Naive thymus-derived CD4-positive, alpha-beta T cell (primary cell): ENCODE results near the gene FLT4. TPM values are rescaled to one million over a fixed set of nuclear protein-coding genes. Genes with fewer than 3 reads are reported as not detected.

ENCODE experiments used
- ATAC-seq: fragments of 150-1000 bp; cut with Tn5 transposase; 2 replicates; pipeline ENCODE4 v1.10.0; 2021; ENCODE audit warnings: mild to moderate bottlenecking, moderate library complexity
- CTCF ChIA-PET: fragments of 350-600 bp; sonication (Branson Sonifier 250); formaldehyde crosslinking; loops from one replicate; lab custom pipeline; 2021; ENCODE audit warnings: antibody characterized with exemption; lab: Charles Lee
- POLR2A ChIA-PET: fragments of 350-600 bp; sonication (Branson Sonifier 250); formaldehyde crosslinking; loops from one replicate; lab custom pipeline; 2021; ENCODE audit warnings: antibody characterized with exemption, inconsistent platforms; lab: Charles Lee
- DNase-seq, 9 donors: peaks; one replicate each; pipeline versions ENCODE4 v3.0.0 to v3.0.0-alpha.2; 2020 to 2022; ENCODE audit warnings: mixed read lengths in 1 of 9
- H3K27ac ChIP-seq: one replicate; pipeline ENCODE4 v1.7.0; 2013; ENCODE audit warnings: mild to moderate bottlenecking, low read depth, low read length, moderate library complexity
- H3K27me3 ChIP-seq, 2 donors: one replicate each; pipeline ENCODE4 v1.7.0; 2013; ENCODE audit warnings: low read length in 2 of 2, mild to moderate bottlenecking in 2 of 2, moderate library complexity in 2 of 2; ENCODE audit not compliant: control insufficient read depth in 2 of 2, insufficient read depth in 2 of 2
- H3K36me3 ChIP-seq, 3 experiments: 1 replicate in 2 of 3; 2 replicates in 1 of 3; pipeline ENCODE4 v1.7.0; 2013; ENCODE audit warnings: low read length in 3 of 3, mild to moderate bottlenecking in 3 of 3, moderate library complexity in 1 of 3; ENCODE audit not compliant: insufficient read depth in 3 of 3, control insufficient read depth in 2 of 3
- H3K4me1 ChIP-seq, 2 donors: one replicate each; pipeline ENCODE4 v1.7.0; 2013; ENCODE audit warnings: low read length in 2 of 2, mild to moderate bottlenecking in 2 of 2, moderate library complexity in 1 of 2; ENCODE audit not compliant: control insufficient read depth in 2 of 2, insufficient read depth in 2 of 2
- H3K4me3 ChIP-seq: 2 replicates; pipeline ENCODE4 v1.7.0; 2013; ENCODE audit warnings: mild to moderate bottlenecking, low read length
- H3K9me3 ChIP-seq, 3 experiments: 1 replicate in 2 of 3; 2 replicates in 1 of 3; pipeline ENCODE4 v1.7.0; 2013; ENCODE audit warnings: low read length in 3 of 3; ENCODE audit not compliant: control insufficient read depth in 2 of 3
- H3K27ac Mint-ChIP-seq, 9 donors: one replicate each; pipeline ENCODE4 v1.8.0; 2020 to 2022; ENCODE audit warnings: mixed read lengths in 9 of 9, mild to moderate bottlenecking in 8 of 9, moderate library complexity in 5 of 9, inconsistent platforms in 2 of 9
- H3K27me3 Mint-ChIP-seq, 5 donors: one replicate each; pipeline ENCODE4 v1.8.0; 2021 to 2022; ENCODE audit warnings: mixed read lengths in 5 of 5, mild to moderate bottlenecking in 1 of 5
- H3K36me3 Mint-ChIP-seq, 5 donors: one replicate each; pipeline ENCODE4 v1.8.0; 2020 to 2022; ENCODE audit warnings: mixed read lengths in 5 of 5, mild to moderate bottlenecking in 3 of 5, inconsistent platforms in 1 of 5
- H3K4me1 Mint-ChIP-seq, 7 donors: one replicate each; pipeline ENCODE4 v1.8.0; 2020 to 2022; ENCODE audit warnings: mixed read lengths in 7 of 7, mild to moderate bottlenecking in 3 of 7, inconsistent platforms in 1 of 7
- H3K4me3 Mint-ChIP-seq, 10 donors: one replicate each; pipeline ENCODE4 v1.8.0; 2020 to 2022; ENCODE audit warnings: mild to moderate bottlenecking in 10 of 10, mixed read lengths in 10 of 10, moderate library complexity in 6 of 10, inconsistent platforms in 2 of 10
- H3K9me3 Mint-ChIP-seq, 11 donors: one replicate each; pipeline ENCODE4 v1.8.0; 2020 to 2022; ENCODE audit warnings: mixed read lengths in 11 of 11, mild to moderate bottlenecking in 4 of 11, inconsistent platforms in 1 of 11, moderate library complexity in 1 of 11
- intact Hi-C, 2 donors: fragments of 100-400 bp; cut with micrococcal nuclease; formaldehyde crosslinking; loops; one replicate each; pipeline ENCODE4 v1.15.1; 2023
- polyA plus RNA-seq, 2 donors: library from polyadenylated mRNA; unstranded; fragments of 300-500 nt; fragmentation: Illumina TruSeq; gene quantifications; one replicate each; pipeline ENCODE4 v1.2.3, GENCODE V29; 2021
- total RNA-seq, 6 experiments: library from RNA in 5 of 6; stranded (reverse) in 5 of 6; gene quantifications; 1 replicate in 5 of 6; 2 replicates in 1 of 6; pipeline ENCODE4 v1.2.3 and lab custom pipeline; 2021 to 2026

Gene FLT4
- total and polyA plus RNA-seq, 7 experiments from 2014 or later, result 0.53 to 6.0 (median 2.3) TPM

DNA sequence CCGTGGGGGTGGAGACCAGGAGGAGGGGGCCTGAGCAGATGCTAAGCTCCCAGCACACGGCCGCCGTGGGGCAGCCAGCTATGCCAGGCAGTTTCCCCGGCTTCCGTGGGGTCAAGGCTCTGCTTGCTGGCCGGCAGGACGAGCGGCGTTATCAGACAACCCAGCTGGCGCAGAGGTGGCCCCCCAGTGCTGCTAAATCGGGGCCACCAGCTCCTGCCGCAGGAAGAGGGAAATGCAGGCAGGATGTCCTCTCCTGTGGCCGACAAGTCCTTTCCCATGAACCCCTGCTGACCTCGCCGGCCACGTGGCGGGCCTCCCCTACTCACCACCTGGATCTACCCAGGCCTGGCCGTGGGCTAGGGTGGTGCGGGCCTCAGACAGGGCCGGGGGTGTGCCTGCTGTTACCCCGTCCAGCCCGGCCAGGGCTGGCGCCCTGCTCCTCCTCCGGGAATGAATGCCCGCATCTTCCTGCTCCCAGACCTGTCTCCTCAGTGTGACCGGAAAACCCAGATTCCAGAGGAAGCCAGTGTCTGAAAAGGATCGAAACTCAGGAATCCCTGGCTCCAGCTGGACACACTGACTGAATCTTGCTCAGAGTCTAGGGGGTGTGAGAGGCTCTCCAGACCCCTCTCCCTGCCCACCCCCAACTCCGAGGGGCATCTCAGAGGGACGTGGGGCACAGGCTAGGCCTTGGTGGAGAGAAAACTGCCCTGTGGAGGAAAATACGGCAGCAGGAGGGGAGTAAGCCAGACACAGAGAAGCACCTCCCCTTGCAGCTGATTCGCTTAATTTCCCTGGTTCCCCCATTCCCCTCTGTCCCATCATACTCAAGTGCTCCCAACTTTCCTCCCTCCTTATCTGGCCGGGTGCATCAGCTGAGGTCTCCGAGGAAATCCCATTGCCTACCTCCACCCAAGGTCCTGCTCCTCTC is 3.9 kb downstream of the FLT4 start:
- H3K36me3 Mint-ChIP-seq, result peaks cover 0 to 4% (median 0%) of the 10 kb centered on the region in 5 donors
- ChIA-PET POLR2A (interaction anchor here (0.6 kb wide), 1 partner anchor 46 kb away, joined by 3 read pairs; no protein-coding TSS in a partner anchor), CTCF (no interaction called here)
- no peak overlapping the region for H3K27ac ChIP-seq
- H3K9me3 Mint-ChIP-seq, result peaks cover 0 to 6% (median 0%) of the 10 kb centered on the region in 11 donors
- peak overlapping the region in 1 of 10 donors; percentile 56 for H3K4me3 Mint-ChIP-seq
- no peaks in the 10 kb centered on the region for H3K4me1 ChIP-seq
- peaks cover 0 to 4% of the 10 kb centered on the region in 2 donors for H3K27me3 ChIP-seq
- H3K4me1 Mint-ChIP-seq, result peaks cover 5 to 10% (median 9%) of the 10 kb centered on the region in 7 donors
- H3K9me3 ChIP-seq, result no peaks in the 10 kb centered on the region
- intact Hi-C loops, result no loop called here
- H3K36me3 ChIP-seq, result no peaks in the 10 kb centered on the region
- no peak overlapping the region for H3K27ac Mint-ChIP-seq
- H3K27me3 Mint-ChIP-seq, result peaks cover 3 to 27% (median 10%) of the 10 kb centered on the region in 5 donors
- DNase-seq (peak in 1 of 9 donors; percentile 15), ATAC-seq (no peak)
- H3K4me3 ChIP-seq, result no peak overlapping the region

DNA sequence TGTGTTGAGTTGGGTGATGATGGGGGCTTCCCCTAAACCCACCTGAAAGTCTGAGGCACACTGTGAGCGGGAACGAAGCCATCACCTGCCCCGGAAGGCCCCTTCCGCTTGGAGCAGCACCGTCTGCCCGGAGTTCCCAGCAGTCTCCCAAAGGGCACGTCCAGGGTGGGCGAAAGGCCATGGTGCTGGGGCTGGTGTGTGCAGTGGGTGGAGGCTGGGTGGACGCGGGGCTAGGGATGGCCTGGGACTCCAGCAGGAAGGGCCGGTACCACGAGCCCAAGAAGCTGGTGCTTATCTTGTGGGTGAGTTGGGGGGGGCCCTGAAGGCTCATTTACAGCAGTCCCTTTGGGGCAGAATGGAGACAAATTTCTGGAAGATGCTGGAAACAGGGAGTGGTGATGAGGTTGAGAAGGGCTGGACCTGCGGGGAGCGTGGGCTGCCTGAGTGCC is 4.6 kb downstream of the FLT4 start:
- no peaks in the 10 kb centered on the region for H3K4me1 ChIP-seq
- H3K4me1 Mint-ChIP-seq, result peaks cover 0 to 5% (median 3%) of the 10 kb centered on the region in 7 donors
- H3K36me3 Mint-ChIP-seq, result no peaks in the 10 kb centered on the region
- no peak overlapping the region for H3K4me3 ChIP-seq
- intact Hi-C loops, result no loop called here
- CTCF ChIA-PET, result no interaction called here
- H3K27ac ChIP-seq, result no peak overlapping the region
- peaks cover 0 to 3% (median 0%) of the 10 kb centered on the region in 11 donors for H3K9me3 Mint-ChIP-seq
- ATAC-seq (no peak), DNase-seq (no peak)
- H3K27me3 Mint-ChIP-seq, result peaks cover 0 to 20% (median 4%) of the 10 kb centered on the region in 5 donors
- POLR2A ChIA-PET, result no interaction called here
- no peak overlapping the region for H3K27ac Mint-ChIP-seq
- H3K36me3 ChIP-seq, result no peaks in the 10 kb centered on the region
- no peaks in the 10 kb centered on the region for H3K9me3 ChIP-seq
- no peak overlapping the region for H3K4me3 Mint-ChIP-seq
- peaks cover 0 to 2% of the 10 kb centered on the region in 2 donors for H3K27me3 ChIP-seq

DNA sequence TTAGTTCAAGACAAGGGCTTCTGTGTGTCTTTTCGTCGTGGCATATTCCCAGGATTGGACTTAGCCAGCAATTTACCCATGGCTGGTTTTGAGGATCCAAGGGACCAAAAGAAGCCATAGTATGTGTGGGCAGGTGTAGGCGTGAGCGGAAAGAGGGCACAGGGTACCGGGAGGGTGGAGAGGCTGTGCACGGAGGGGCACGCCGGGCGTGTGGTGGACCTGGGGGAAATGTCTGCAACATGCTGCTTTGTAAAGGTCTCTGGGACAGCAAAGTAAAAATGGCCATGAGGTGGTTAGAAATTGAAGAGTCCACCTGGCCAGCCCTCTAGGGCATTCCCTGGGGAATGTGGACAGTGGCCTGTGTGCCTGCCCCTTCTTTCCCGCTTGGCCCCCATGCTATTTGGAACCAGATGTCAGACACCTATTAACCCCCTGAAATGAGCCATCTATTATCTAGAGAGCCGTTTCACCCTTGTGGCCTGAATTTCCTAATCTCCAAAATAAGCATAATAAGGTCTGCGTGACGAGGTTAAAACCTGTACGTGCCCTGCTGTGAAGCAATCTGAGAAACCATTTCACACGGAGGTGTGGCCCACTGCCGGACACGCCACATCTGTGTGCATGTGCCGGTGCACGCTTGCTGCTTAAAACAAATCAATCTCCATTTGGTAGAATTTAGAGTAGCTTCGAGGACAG is 5.1 kb downstream of the FLT4 start:
- Histone ChIP-seq H3K9me3 (no peaks in the 10 kb centered on the region), H3K36me3 (no peaks in the 10 kb centered on the region), H3K27ac (no peak overlapping the region), H3K4me1 (no peaks in the 10 kb centered on the region), H3K27me3 (no peaks in the 10 kb centered on the region), H3K4me3 (no peak overlapping the region)
- ChIA-PET POLR2A (no interaction called here), CTCF (no interaction called here)
- Mint-ChIP-seq H3K9me3 (peaks cover 0 to 3% (median 0%) of the 10 kb centered on the region in 11 donors), H3K4me1 (peaks cover 0 to 5% (median 3%) of the 10 kb centered on the region in 7 donors), H3K4me3 (no peak overlapping the region), H3K27me3 (peaks cover 0 to 17% (median 4%) of the 10 kb centered on the region in 5 donors), H3K27ac (no peak overlapping the region), H3K36me3 (no peaks in the 10 kb centered on the region)
- intact Hi-C loops, result no loop called here
- peak in 1 of 9 donors; percentile 13 for DNase-seq
- ATAC-seq, result no peak

DNA sequence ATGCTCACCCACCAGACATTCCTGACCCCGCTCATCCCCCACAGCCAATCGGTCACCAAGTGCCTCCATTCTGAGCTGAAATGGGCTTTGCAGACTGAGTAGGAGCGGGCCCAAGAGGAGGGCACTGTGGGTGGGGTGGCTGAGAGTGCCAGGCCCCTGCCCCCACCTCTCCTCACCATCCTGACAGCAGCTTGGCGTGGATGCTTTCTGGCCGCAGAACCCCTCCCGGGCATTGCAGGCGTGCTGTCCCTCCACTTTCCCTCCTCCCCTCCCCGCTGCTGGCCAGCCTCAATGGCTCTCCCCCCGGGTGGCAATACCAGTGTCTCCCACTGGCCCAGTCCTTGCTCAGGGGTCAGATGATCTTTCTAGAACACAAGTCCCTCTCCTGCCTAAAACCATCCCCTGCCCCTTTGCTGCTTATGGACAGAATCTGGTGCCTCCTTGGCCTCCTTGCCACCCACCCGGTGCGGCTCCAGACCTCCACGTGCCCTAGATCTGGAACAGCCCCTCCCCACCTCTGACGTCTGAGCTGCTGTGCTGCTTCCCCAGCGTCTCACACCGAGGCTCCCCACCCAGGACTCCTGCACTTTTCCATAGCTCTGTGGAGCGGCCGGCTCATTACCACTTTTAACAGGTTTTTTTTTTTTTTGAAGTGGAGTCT is 6.1 kb downstream of the FLT4 start:
- intact Hi-C loops, result no loop called here
- peaks cover 0 to 2% (median 0%) of the 10 kb centered on the region in 11 donors for H3K9me3 Mint-ChIP-seq
- H3K4me1 Mint-ChIP-seq, result peaks cover 0 to 9% (median 4%) of the 10 kb centered on the region in 7 donors
- H3K4me3 ChIP-seq, result no peak overlapping the region
- no peaks in the 10 kb centered on the region for H3K9me3 ChIP-seq
- H3K36me3 Mint-ChIP-seq, result no peaks in the 10 kb centered on the region
- H3K27me3 Mint-ChIP-seq, result peaks cover 0 to 14% (median 4%) of the 10 kb centered on the region in 5 donors
- H3K27ac Mint-ChIP-seq, result no peak overlapping the region
- no peaks in the 10 kb centered on the region for H3K36me3 ChIP-seq
- ChIA-PET POLR2A (no interaction called here), CTCF (no interaction called here)
- no peaks in the 10 kb centered on the region for H3K4me1 ChIP-seq
- ATAC-seq (no peak), DNase-seq (peak in 1 of 9 donors; percentile 12)
- no peaks in the 10 kb centered on the region for H3K27me3 ChIP-seq
- no peak overlapping the region for H3K27ac ChIP-seq
- H3K4me3 Mint-ChIP-seq, result no peak overlapping the region

DNA sequence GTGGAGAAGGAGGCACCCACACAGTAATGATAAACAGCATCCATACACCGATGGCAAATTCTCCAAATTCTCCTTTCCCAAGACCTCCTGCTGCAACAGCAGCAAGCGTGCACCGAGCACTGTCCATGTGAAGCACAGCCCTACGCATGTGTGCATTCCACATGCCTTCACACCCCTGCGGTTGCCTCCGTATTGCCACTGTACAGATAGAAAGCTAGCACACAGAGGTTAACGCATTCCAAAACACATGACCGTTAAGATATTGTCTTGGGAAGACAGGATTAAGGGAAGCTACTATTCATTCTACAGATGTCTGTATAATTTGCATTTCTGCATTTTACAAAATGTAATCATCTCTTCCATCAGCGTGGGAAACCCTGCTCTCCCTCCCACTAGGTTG is 6.6 kb downstream of the FLT4 start:
- H3K36me3 ChIP-seq, result no peaks in the 10 kb centered on the region
- H3K27me3 Mint-ChIP-seq, result peaks cover 0 to 9% (median 3%) of the 10 kb centered on the region in 5 donors
- H3K36me3 Mint-ChIP-seq, result no peaks in the 10 kb centered on the region
- no peaks in the 10 kb centered on the region for H3K27me3 ChIP-seq
- no peak overlapping the region for H3K27ac ChIP-seq
- peaks cover 0 to 1% (median 0%) of the 10 kb centered on the region in 11 donors for H3K9me3 Mint-ChIP-seq
- H3K4me3 ChIP-seq, result no peak overlapping the region
- H3K27ac Mint-ChIP-seq, result no peak overlapping the region
- DNase-seq, result peak in 1 of 9 donors; percentile 6
- H3K4me3 Mint-ChIP-seq, result no peak overlapping the region
- POLR2A ChIA-PET, result no interaction called here
- H3K4me1 ChIP-seq, result no peaks in the 10 kb centered on the region
- no peaks in the 10 kb centered on the region for H3K9me3 ChIP-seq
- peaks cover 0 to 11% (median 2%) of the 10 kb centered on the region in 7 donors for H3K4me1 Mint-ChIP-seq
- intact Hi-C loops, result no loop called here
- CTCF ChIA-PET, result no interaction called here
- no peak for ATAC-seq

DNA sequence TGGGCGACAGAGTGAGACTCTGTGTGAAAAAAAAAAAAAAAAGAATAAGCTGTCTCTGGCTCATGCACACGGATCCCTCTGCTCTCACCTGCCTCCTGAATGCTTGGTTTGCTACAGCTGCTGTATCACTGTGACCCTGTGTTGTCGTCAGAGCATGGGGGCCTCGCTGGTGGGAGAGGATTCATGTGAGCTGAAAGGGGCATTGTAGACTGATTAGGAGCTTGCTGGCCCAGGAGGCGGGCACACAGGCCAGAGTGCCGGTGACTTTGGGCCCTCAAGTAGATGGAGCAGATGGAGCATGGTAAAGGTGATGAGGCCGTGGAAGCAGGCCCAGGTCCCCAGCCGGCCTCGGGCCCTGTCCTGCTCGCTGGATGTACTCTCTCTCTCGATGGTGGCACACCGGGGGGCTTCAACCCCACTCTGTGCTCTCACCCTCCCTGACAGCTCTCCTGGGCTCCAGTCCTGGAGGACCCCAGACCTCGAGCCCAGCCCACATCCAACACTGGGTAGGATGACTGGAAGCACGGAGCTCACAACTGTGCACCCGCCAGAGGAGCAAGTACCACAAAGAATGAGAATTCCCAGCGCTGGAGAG is 7.1 kb downstream of the FLT4 start:
- intact Hi-C loops, result no loop called here
- peak in 1 of 9 donors; percentile 3 for DNase-seq
- Histone ChIP-seq H3K9me3 (no peaks in the 10 kb centered on the region), H3K4me3 (no peak overlapping the region), H3K4me1 (no peaks in the 10 kb centered on the region), H3K27ac (no peak overlapping the region), H3K27me3 (no peaks in the 10 kb centered on the region), H3K36me3 (no peaks in the 10 kb centered on the region)
- peaks cover 0 to 1% (median 0%) of the 10 kb centered on the region in 11 donors for H3K9me3 Mint-ChIP-seq
- H3K27ac Mint-ChIP-seq, result no peak overlapping the region
- ChIA-PET CTCF (no interaction called here), POLR2A (no interaction called here)
- no peaks in the 10 kb centered on the region for H3K36me3 Mint-ChIP-seq
- peaks cover 0 to 11% (median 2%) of the 10 kb centered on the region in 7 donors for H3K4me1 Mint-ChIP-seq
- no peak overlapping the region for H3K4me3 Mint-ChIP-seq
- ATAC-seq, result no peak
- peaks cover 0 to 6% (median 0%) of the 10 kb centered on the region in 5 donors for H3K27me3 Mint-ChIP-seq
